HG03175 (cell line): ENCODE measurements around the gene TENT5A.

ENCODE experiments used
- ATAC-seq: cut with Tn5 transposase; IDR thresholded peaks from one replicate; pipeline ENCODE4 v1.9.1; 2021; ENCODE audit warnings: mild to moderate bottlenecking, moderate library complexity; ENCODE audit not compliant: unreplicated experiment

TENT5A gene

GRCh38 chr6:81772741-81773140 lies 20.3 kb upstream of the TENT5A start:
- ATAC-seq: peak; percentile 99

- no peak for ATAC-seq
These were observed 18.6 kb upstream of the TENT5A start for GRCh38 chr6:81771097-81771496.

GRCh38 chr6:81770381-81770780 lies 17.9 kb upstream of the TENT5A start:
- no peak for ATAC-seq

- no peak for ATAC-seq
These were observed 17.3 kb upstream of the TENT5A start for GRCh38 chr6:81769824-81770223.

- ATAC-seq: no peak
These were observed 15.9 kb upstream of the TENT5A start for GRCh38 chr6:81768150-81768942.

- ATAC-seq: no peak
These were observed 14.8 kb upstream of the TENT5A start for GRCh38 chr6:81767163-81767891.

- peak; percentile 74 for ATAC-seq
These were observed 14.1 kb upstream of the TENT5A start for GRCh38 chr6:81766482-81767069.

GRCh38 chr6:81764531-81764930 lies 12.1 kb upstream of the TENT5A start:
- ATAC-seq: no peak

- no peak for ATAC-seq
These were observed 11.5 kb upstream of the TENT5A start for GRCh38 chr6:81763968-81764367.

GRCh38 chr6:81763051-81763450 lies 10.6 kb upstream of the TENT5A start:
- ATAC-seq: no peak

GRCh38 chr6:81762606-81763005 lies 10.1 kb upstream of the TENT5A start:
- no peak for ATAC-seq

GRCh38 chr6:81762132-81762531 lies 9.7 kb upstream of the TENT5A start:
- no peak for ATAC-seq

- no peak for ATAC-seq
These were observed 8.7 kb upstream of the TENT5A start for GRCh38 chr6:81761197-81761596.

- ATAC-seq: peak; percentile 55
These were observed 7.3 kb upstream of the TENT5A start for GRCh38 chr6:81759782-81760181.

- ATAC-seq: no peak
These were observed 5.7 kb upstream of the TENT5A start for GRCh38 chr6:81758221-81758620.

GRCh38 chr6:81756690-81757089 lies 4.2 kb upstream of the TENT5A start:
- no peak for ATAC-seq

- no peak for ATAC-seq
These were observed 3.1 kb upstream of the TENT5A start for GRCh38 chr6:81755551-81755950.

GRCh38 chr6:81754906-81755305 lies 2.4 kb upstream of the TENT5A start:
- ATAC-seq: no peak

GRCh38 chr6:81753711-81754577 lies 1.5 kb upstream of the TENT5A start:
- peak; percentile 33 for ATAC-seq

- peak; percentile 51 for ATAC-seq
These were observed 635 bp upstream of the TENT5A start for GRCh38 chr6:81752921-81753710.
